SW480 (cell line): ENCODE results near the gene IBA57.

Experiments used
- DNase-seq: peaks from one replicate; pipeline ENCODE4 v3.0.0-alpha.2; 2016; ENCODE audit warnings: low spot score

Gene IBA57

GRCh38 chr1:228144993-228145343 lies 20.6 kb upstream of the IBA57 start:
- no peak for DNase-seq

- DNase-seq: no peak
Observed at GRCh38 chr1:228145463-228146416, 19.9 kb upstream of the IBA57 start.

GRCh38 chr1:228146417-228147150 lies 19.0 kb upstream of the IBA57 start:
- DNase-seq: no peak

- no peak for DNase-seq
Observed at GRCh38 chr1:228147151-228147693, 18.4 kb upstream of the IBA57 start.

- no peak for DNase-seq
Observed at GRCh38 chr1:228147768-228148167, 17.8 kb upstream of the IBA57 start.

GRCh38 chr1:228148196-228148861 lies 17.3 kb upstream of the IBA57 start:
- DNase-seq: no peak

- DNase-seq: no peak
Observed at GRCh38 chr1:228148935-228149405, 16.6 kb upstream of the IBA57 start.

GRCh38 chr1:228149406-228150119 lies 16.0 kb upstream of the IBA57 start, which contains the start of gene GJC2:
TSS of gene GJC2 (plus strand) at chr1:228149930. CDS start at chr1:228157759, 7,829 bp downstream.
- no peak for DNase-seq

GRCh38 chr1:228150120-228150460 lies 15.5 kb upstream of the IBA57 start:
- DNase-seq: no peak

- DNase-seq: no peak
Observed at GRCh38 chr1:228150461-228151179, 15.0 kb upstream of the IBA57 start.

- no peak for DNase-seq
Observed at GRCh38 chr1:228151180-228151925, 14.3 kb upstream of the IBA57 start.

GRCh38 chr1:228152097-228152917 lies 13.3 kb upstream of the IBA57 start:
- no peak for DNase-seq

GRCh38 chr1:228152918-228153258 lies 12.7 kb upstream of the IBA57 start:
- no peak for DNase-seq

GRCh38 chr1:228154021-228154669 lies 11.5 kb upstream of the IBA57 start:
- no peak for DNase-seq

- peak; percentile 64 for DNase-seq
Observed at GRCh38 chr1:228154670-228155571, 10.7 kb upstream of the IBA57 start.

- no peak for DNase-seq
Observed at GRCh38 chr1:228155596-228156514, 9.7 kb upstream of the IBA57 start.

- DNase-seq: no peak
Observed at GRCh38 chr1:228156515-228156881, 9.1 kb upstream of the IBA57 start.
